ENCODE results near the gene KCNIP1.

DNA sequence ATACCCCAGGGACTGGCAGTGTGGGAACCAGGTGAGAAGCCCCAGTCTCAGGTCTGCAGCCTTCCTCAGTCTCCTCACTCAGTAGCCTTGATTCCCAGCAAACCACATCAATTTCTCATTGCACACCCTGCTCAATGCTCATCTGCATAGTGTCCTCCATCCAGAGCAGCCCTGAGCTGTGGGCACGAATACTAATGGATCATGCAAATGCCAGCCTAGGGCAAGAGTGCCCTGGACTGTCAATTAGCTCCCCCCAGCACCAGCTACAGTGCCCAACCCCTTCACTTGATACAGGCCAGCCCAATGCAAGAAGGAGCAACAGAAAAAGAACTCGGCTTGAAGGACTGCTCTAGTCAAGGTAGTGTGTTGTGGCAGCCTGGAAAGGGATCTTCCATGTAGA is 9.8 kb upstream of the KCNIP1 start:
- TF ChIP-seq, protein P1, sequence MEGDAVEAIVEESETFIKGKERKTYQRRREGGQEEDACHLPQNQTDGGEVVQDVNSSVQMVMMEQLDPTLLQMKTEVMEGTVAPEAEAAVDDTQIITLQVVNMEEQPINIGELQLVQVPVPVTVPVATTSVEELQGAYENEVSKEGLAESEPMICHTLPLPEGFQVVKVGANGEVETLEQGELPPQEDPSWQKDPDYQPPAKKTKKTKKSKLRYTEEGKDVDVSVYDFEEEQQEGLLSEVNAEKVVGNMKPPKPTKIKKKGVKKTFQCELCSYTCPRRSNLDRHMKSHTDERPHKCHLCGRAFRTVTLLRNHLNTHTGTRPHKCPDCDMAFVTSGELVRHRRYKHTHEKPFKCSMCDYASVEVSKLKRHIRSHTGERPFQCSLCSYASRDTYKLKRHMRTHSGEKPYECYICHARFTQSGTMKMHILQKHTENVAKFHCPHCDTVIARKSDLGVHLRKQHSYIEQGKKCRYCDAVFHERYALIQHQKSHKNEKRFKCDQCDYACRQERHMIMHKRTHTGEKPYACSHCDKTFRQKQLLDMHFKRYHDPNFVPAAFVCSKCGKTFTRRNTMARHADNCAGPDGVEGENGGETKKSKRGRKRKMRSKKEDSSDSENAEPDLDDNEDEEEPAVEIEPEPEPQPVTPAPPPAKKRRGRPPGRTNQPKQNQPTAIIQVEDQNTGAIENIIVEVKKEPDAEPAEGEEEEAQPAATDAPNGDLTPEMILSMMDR (IDR thresholded peaks at IDR 0.05) = no peak
- TF ChIP-seq POLR2A (IDR thresholded peaks at IDR 0.05) = no peak
